NOMO-1 treated with DMSO at 0.1 percent for 48 hours (cell line): ENCODE measurements around the gene AGBL4.

Source experiments
- DNase-seq: peaks from one replicate; lab custom pipeline; 2025; ENCODE audit not compliant: unreplicated experiment; lab: John Stamatoyannopoulos, UW

Gene AGBL4

GRCh38 chr1:48851638-48852037 lies 1172.1 kb downstream of the AGBL4 start:
- peak; percentile 76 for DNase-seq

- DNase-seq: no peak
These were observed 1175.7 kb downstream of the AGBL4 start for GRCh38 chr1:48848035-48848434.

- no peak for DNase-seq
These were observed 1177.3 kb downstream of the AGBL4 start for GRCh38 chr1:48846441-48846840.

- DNase-seq: no peak
These were observed 1179.6 kb downstream of the AGBL4 start for GRCh38 chr1:48844187-48844586.

GRCh38 chr1:48841966-48842365 lies 1181.8 kb downstream of the AGBL4 start:
- DNase-seq: no peak

DNA sequence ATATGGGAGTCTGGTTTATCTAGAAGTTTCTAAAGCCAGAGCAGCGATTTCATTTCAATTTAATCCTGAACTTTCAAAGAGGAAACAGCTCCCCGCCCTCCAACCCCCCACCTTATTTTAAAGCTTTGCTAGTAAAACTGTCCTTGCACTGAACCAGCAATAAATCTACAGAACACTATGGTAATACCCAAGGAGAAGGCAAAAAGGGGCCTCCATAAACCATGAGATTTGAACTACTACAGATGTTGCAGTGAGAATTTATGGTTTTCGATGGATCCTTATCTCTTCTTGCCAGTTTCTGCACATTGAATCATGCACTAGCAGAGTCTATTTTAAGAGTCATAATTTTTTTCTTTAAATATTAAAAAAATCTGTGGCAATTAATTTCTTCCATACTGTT lies 1182.3 kb downstream of the AGBL4 start:
- peak; percentile 44 for DNase-seq

DNA sequence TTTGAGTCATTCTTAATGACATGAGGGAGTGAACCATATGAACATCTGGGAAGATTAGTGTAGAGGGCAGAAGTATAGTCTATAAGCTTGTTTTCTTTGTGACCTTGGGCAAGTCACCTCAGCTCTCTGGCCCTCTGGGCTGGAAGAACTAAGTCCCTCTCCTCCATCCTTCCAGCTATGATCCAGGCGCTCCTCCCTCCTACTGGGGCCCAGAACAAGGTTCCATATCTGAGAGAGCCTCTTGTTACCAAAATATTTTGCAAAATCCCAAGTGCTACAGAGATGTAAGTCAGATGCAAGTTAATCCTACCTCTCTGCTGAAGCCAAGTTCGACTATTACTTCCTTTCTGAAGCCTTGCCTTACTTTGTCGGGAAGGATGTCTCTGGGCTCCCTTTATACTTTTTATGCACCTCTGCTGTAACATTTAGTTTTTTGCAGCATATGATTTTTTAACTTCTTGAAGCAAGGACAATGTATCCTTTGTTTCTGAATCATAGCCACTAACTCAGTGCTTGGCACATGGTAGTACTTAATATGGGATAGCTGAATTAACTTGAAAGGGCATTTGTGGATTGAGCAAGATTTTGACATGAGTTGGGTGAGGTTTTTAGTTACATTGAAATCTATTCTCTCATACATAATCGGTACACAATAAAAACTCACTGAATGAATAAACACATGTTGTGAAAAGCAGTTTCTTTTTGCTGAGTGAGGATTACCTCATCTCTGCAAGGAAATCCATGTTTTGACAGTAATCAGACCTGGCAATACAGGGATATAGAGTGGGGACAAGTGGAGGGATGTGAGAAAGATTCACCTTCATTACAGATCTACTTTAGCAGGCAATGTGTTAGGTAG lies 1192.4 kb downstream of the AGBL4 start:
- no peak for DNase-seq

DNA sequence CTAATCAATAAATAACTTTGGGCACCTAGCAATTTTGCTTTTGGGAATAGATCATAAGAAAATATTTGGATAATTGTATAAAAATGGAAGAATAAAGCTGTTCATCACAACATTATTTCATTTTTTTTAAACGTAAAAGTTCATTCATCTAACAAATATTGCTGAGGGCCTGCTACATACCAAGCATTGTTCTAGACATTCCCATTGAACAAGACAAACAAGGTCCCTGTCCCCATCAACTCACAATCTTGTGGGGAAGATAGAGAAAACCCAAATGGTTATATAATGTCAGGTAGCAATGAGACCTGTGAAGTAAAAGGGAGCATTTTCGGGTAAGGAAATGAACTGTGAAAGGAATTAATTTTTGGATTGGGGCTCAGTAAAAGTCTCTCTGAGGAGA lies 1193.0 kb downstream of the AGBL4 start:
- no peak for DNase-seq

GRCh38 chr1:48829446-48829845 lies 1194.3 kb downstream of the AGBL4 start:
- no peak for DNase-seq

DNA sequence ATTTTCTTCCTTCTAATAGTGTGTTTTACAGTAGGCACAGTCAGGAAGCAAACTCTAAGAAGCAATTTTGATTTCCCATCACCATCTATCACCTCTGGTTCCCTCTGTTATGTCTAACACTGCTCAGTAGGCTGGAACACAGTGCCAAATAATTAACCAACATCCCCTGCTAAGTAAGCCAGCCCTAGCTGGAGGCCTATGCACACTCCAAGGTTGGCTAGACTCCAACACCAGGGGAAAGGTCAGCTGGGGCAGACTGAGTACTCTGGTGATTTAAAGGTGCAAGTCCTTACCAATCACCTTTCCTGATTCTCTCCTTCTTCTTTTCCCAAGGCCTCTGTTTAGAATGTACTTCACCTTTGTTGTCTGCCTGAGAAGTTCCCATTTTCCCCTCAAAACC lies 1200.6 kb downstream of the AGBL4 start:
- no peak for DNase-seq

DNA sequence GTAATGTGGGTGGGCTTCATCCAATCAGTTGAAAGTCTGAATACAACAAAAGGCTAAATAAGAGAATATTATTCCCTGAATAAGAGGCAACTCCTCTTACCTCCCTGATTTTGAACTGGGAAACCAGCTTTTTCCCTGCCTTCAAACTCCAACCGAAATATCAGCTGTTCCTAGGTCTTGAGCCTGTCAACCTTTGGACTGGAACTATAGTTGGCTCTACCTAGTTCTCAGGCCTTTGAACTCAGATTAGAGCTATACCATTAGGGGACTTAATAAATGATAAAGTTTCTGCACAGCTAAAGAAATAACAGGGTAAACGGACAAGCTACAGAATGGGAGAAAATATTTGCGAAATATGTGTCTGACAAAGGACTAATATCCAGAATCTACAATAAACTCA lies 1203.3 kb downstream of the AGBL4 start:
- no peak for DNase-seq

DNA sequence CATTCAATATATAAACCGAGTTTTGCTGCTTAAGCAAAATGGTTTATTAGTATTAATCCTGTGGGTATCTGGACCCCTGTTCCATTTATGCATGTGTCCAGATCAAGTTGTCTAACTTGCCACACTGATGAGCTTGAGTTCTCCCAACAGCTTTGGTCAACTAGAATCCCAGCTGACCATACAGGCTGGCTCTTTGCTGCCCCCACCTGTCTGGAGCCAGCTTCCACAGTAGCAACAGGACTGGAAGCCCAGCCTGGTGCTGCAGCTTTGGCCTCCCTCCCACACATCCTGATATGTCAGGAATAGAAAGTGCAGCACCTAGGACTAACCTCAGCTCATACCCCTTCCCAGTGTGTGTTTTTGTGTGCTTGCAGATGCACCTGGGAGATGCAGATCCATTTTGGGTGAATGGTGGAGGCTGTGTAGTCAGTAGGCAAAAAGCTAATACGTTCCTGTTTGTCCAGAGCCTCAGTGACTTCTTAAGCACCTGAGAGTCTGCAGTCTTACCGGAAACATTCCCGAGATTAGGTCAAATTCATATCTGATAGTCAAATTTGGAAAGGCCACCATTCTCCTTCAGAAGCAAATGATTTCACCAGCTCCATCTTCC lies 1206.1 kb downstream of the AGBL4 start:
- DNase-seq: peak; percentile 44

- no peak for DNase-seq
These were observed 1213.0 kb downstream of the AGBL4 start for GRCh38 chr1:48810740-48811139.

DNA sequence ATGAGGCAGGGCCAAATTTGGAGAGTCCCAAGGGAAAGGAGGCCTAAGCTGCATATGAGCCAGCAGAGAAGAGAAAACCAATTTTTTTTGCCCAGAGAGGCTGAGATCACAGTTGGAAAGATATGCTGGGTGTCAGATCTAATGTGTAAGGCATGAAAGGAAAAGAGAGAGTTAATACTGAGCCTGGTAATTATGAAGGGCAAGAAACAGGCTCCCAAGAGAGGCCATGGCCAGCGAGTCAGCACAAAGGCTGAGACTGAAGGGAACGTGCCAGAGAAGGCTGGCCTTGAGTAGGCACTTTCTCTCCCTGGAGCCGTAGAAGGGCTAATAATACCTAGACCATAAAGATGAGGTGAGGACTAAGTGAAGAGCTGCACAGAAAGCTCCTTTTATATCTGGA lies 1215.3 kb downstream of the AGBL4 start:
- no peak for DNase-seq

DNA sequence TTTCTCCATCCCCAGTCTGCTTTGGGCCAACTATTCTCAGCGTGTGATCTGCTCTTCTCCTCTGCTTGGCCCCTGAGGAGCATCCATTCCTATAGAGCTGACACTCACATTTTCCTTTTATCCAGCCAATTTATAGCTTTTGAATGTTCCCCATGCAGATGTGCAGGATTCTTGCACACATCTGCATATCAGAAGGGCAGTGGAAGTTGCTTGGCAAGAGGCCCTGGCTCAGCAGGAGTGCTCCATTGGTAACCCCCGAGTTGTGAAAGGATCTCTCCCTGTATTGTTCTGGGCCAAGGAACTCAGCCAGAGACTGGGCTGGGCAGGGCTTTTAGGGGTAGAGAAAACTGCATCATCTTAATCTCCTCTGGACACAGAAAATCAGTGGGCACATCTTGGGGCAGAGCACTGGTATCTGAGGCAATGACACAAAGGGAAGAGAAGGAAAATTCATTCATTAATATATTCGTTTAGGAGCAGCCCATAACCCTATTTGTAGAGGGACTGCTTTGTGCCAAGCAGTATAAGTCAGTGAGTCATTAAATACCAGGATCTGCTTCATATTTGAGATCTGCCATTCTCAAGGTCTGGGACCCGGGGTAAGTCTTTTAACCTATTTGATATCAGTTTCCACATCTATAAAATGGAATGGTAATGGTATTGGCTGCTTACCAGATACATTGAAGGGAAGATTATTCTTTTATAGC lies 1216.0 kb downstream of the AGBL4 start:
- DNase-seq: no peak

DNA sequence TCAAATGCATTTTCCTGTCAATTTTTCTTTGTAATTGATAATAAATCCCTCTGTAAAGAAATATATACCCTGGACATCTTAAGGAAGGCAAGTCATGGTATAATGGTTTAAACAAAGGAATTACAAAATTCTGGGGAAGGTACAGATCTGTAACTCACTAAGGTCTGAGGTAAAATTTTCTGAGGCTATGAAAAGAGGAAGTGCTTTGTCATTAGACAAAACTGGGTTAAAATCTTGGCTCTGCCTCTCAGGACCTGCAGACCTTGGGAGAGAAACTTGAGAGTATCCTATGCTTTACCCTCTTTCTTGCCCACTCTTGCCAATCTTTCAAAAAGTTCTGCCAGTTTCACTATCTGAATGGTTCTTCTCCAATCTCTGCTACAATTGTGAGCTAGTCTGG lies 1220.3 kb downstream of the AGBL4 start:
- peak; percentile 49 for DNase-seq

DNA sequence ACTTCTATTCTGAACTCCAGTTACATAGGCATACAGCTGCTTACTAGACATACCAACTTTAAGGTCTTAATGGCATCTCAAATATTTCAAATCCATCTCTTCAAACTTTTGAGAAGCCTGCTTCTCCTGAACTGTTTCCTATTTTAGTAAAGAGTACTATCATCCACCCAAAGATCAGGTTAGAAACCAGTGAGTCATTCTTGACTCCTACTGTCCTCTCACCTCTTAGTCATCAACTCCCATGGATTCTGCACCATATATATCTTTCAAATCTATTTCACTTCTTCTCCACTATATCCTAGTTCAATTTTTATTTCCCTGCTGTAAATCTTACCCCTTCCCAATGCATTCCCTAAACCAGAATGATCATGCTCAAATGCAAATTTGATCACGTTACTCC lies 1228.9 kb downstream of the AGBL4 start:
- DNase-seq: no peak

DNA sequence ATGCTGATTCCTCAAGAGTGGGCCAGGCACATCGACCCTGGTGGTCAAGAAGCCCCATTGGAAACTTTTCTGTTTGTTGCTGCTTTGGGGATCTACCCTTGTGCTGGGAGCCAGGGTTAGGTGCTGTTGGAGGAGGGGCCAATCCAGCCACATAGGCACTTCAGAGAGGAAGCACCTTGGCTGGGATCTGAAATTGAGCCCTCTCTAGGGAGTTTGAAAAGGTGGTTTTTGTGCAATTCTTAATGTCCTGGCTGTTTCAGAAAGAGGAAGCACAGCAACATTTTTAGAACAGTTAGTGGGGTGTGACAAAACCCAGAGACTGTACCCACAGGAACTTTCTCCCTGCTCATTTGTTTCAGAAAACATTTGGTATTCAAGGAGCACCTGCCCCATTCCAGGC lies 1229.9 kb downstream of the AGBL4 start:
- peak; percentile 90 for DNase-seq

DNA sequence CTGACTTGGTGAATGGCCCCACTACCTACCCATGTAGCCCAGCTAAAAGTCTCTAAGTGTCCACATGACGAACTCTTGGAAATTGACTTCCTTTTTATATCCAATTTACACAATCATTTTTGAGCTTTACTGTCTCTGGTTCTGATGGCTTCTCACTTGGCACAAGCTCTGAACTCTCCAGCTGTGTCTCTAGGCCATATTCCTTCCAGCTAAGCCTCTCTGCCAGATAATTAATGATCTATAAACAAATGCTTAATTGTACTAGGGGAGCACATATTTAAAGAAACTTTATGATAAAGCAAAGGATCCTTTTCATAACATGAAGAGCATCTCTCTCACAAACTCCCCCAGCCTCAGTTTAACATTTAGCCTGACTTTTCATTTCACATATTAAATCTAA lies 1230.8 kb downstream of the AGBL4 start:
- peak; percentile 47 for DNase-seq

GRCh38 chr1:48790397-48790796 lies 1233.4 kb downstream of the AGBL4 start:
- peak; percentile 30 for DNase-seq

DNA sequence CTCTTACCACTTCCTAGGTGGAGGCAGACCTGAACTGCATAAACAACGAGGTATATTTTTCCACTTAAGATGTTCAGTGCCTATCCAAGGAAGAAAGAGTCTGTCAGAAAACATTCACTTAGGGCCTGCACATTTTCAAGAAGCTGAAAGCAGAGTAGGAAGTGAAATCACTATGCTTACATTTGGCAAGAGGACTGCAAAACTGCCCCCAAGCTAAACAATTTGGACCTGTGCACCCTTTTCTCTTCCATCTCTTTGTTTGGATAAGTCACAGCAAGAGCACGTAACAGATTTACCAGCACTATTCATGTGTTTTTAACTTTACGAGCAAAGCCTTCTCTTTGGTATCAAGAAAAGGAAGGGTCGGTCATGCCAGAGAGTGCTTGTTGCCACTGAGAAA lies 1233.9 kb downstream of the AGBL4 start:
- peak; percentile 58 for DNase-seq

DNA sequence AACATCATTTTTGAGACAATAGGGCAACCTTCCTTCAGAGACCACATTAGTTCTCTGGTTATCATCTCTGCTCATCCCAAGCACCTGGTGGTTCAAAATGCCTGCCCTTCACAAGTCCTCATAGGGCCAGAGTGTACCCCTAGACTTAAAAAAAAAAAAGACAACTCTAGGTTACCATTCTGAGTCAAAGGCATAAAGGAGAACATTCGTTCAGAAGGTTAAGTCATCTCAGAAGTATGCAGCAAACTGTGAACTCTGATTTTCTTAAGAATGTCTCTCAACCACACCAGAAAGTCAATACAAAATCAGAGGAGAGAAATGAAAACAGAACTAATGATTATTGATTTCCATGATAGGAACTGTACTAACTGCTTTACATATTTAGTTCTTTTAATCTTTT lies 1237.9 kb downstream of the AGBL4 start:
- DNase-seq: no peak
